HFF-Myc (cell line): ENCODE measurements around the gene ADPRHL1.

Source experiments
- DNase-seq: peaks from one replicate; pipeline ENCODE4 v3.0.0-alpha.2; 2011; ENCODE audit warnings: low read depth; ENCODE audit errors: extremely low read depth
- H3K4me3 ChIP-seq: replicated peaks from 2 replicates; pipeline ENCODE4 v1.5.1; 2011; ENCODE audit warnings: low read depth, mild to moderate bottlenecking, control low read depth, low read length
- TF ChIP-seq, protein P1 (sequence below): IDR thresholded peaks from 2 replicates; pipeline ENCODE4 v1.5.1; 2012; ENCODE audit warnings: mild to moderate bottlenecking, low read depth, low read length, control low read depth; ENCODE audit errors: missing control alignments

Gene ADPRHL1

DNA sequence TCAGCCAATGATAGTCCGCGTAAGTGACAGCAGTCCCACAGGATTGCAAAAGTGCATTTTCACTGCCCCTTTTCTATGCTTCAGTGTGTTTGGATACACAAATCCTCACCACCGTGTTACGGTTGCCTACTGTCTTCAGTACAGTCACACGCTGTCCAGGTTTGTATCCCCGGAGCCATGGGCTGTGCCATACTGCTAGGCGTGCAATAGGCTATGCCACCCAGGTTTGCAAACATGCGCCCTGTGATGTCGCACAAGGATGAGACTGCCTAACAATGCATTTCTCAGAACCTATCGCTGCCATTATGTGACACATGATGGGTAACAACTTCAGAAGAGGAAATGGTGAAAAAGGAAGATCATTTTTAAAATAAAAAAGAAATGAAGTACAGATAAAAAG is 16.8 kb upstream of the ADPRHL1 start:
- TF ChIP-seq, protein P1, sequence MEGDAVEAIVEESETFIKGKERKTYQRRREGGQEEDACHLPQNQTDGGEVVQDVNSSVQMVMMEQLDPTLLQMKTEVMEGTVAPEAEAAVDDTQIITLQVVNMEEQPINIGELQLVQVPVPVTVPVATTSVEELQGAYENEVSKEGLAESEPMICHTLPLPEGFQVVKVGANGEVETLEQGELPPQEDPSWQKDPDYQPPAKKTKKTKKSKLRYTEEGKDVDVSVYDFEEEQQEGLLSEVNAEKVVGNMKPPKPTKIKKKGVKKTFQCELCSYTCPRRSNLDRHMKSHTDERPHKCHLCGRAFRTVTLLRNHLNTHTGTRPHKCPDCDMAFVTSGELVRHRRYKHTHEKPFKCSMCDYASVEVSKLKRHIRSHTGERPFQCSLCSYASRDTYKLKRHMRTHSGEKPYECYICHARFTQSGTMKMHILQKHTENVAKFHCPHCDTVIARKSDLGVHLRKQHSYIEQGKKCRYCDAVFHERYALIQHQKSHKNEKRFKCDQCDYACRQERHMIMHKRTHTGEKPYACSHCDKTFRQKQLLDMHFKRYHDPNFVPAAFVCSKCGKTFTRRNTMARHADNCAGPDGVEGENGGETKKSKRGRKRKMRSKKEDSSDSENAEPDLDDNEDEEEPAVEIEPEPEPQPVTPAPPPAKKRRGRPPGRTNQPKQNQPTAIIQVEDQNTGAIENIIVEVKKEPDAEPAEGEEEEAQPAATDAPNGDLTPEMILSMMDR: no peak
- H3K4me3 ChIP-seq: no peak overlapping the region
- DNase-seq: no peak

DNA sequence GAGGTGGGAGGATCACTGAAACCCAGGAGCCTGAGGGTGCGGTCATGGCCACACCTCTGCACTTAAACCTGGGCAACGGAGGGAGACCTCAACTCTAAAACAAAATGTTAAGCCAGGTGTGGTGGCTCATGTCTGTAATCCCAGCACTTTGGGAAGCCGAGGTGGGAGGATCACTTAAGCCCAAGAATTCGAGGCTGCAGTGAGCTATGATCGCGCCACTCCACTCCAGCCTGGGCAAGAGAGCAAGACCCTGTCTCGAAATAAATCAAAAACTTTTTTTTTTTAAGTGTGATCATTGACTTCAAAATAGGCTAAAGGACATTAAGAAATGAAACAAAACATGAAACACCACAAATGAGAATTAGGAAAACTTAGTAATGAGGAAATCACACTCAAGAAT is 16.3 kb upstream of the ADPRHL1 start:
- DNase-seq: no peak
- H3K4me3 ChIP-seq: no peak overlapping the region
- TF ChIP-seq, protein P1: no peak

- no peak overlapping the region for H3K4me3 ChIP-seq
- DNase-seq: no peak
- TF ChIP-seq, protein P1: no peak
These were observed 15.3 kb upstream of the ADPRHL1 start for GRCh38 chr13:113468472-113469201.

DNA sequence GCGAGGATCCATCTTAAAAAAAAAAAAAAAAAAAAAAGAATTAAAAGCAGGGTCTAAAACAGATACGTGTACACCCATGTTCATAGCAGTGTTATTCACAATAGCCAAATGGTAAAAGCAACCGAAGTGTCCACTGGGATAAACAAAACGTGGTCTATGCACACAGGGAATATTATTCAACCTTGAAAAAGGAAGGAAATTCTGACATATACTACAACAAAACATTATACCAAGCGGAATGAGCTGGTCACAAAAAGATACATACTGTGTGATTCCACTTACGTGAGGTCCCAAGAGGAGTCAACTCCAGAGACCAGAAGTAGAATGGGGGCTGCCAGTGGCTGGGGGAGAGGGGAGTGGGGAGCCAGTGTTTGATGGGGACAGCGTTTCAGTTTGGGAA is 14.7 kb upstream of the ADPRHL1 start:
- H3K4me3 ChIP-seq: no peak overlapping the region
- TF ChIP-seq, protein P1: no peak
- no peak for DNase-seq

GRCh38 chr13:113466383-113466782 is 13.1 kb upstream of the ADPRHL1 start:
- H3K4me3 ChIP-seq: no peak overlapping the region
- TF ChIP-seq, protein P1: no peak

DNA sequence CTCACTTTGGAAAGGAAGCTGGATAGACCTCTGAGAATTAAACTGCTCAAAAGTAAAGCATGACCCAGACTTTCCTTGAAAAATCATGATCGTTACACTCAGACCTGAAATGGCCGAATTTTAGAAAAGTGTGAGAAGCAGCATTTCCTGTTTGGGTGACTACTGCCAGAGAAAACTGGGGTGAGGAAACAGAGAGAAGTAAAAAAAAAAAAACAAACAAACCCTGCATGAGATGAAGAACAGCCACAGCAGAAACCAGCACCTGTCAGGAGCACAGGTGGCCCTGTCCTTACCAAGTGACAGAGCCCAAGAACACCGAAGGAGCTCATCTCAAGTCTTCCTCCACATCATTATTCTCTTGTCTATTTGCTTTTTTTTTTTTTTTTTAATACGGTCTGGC is 12.0 kb upstream of the ADPRHL1 start:
- no peak for DNase-seq
- H3K4me3 ChIP-seq: no peak overlapping the region
- TF ChIP-seq, protein P1: no peak

More at GRCh38 chr13:113466383-113466782, 13.1 kb upstream of the ADPRHL1 start:
- no peak for DNase-seq

DNA sequence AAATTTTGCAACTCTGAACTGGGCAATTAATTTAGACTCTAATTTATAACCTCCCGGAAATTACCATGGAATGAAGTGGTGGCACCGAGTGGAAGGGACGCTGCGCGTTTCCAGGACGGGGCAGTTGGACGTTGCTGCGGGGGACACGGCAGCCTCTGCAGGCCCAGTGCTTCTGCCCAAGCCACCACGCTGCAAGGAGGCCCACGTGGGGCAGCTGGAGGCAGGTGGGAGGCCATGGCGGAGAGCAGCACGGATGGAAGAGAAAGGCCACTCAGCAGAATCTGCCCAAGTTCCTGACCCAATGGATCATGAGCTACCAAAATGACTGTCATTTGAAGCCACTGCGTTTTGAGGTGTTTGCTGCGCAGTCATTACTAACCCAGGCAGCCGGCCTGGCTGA is 11.2 kb upstream of the ADPRHL1 start:
- TF ChIP-seq, protein P1: no peak
- no peak for DNase-seq
- no peak overlapping the region for H3K4me3 ChIP-seq
